Testis (tissue), 2 donors: Measurements from ENCODE around the gene HMGB2.

Source experiments
- CTCF ChIP-seq, 3 experiments: fragments of 450-650 bp in 2 of 3; fragments of 200-600 bp in 1 of 3; sonication (generic) in 1 of 3; IDR thresholded peaks; one replicate each; pipeline ENCODE4 v1.5.1; 2016 to 2019; ENCODE audit warnings: antibody characterized with exemption in 3 of 3, mild to moderate bottlenecking in 2 of 3, moderate library complexity in 1 of 3
- POLR2A ChIP-seq: fragments of 450-650 bp; IDR thresholded peaks from one replicate; pipeline ENCODE4 v1.6.1; 2017; ENCODE audit warnings: antibody characterized with exemption, mild to moderate bottlenecking, moderate library complexity

- TF ChIP-seq CTCF (IDR thresholded peaks at IDR 0.05), result no peak
- no peak for TF ChIP-seq POLR2A
Measured at GRCh38 chr4:173289353-173289727, 44.8 kb downstream of the HMGB2 start.
